HG03095 (cell line): ENCODE measurements around the gene SLC24A1.

ENCODE experiments used
- ATAC-seq: cut with Tn5 transposase; IDR thresholded peaks from one replicate; pipeline ENCODE4 v1.9.1; 2021; ENCODE audit warnings: moderate library complexity; ENCODE audit not compliant: unreplicated experiment

The SLC24A1 gene

GRCh38 chr15:65651831-65652749, 30.4 kb downstream of the SLC24A1 start:
- no peak for ATAC-seq

- ATAC-seq: no peak
Observed at GRCh38 chr15:65653341-65653740, 31.6 kb downstream of the SLC24A1 start.

- no peak for ATAC-seq
Observed at GRCh38 chr15:65653801-65654521, 32.2 kb downstream of the SLC24A1 start.

- no peak for ATAC-seq
Observed at GRCh38 chr15:65655026-65655425, 33.3 kb downstream of the SLC24A1 start.

DNA sequence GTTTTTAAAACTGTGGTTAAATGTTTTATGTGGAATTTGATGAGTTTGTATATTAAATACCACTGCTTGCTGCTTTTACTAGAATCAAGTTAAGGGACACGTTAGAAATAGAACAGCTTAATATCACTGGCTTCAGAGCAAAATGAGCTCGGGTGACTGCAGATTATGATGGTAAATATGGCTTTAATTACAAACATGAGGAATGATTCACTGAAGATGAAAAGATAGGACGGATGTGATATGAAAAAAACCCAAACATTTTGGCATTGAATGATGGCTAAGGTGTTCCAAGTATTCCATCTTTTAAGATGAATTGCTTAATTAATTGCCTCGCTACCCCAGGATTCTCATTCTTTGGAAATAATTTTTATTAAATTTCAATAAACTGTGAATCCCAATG, 33.7 kb downstream of the SLC24A1 start:
- ATAC-seq: no peak

GRCh38 chr15:65659502-65660052, 37.8 kb downstream of the SLC24A1 start:
- ATAC-seq: no peak

DNA sequence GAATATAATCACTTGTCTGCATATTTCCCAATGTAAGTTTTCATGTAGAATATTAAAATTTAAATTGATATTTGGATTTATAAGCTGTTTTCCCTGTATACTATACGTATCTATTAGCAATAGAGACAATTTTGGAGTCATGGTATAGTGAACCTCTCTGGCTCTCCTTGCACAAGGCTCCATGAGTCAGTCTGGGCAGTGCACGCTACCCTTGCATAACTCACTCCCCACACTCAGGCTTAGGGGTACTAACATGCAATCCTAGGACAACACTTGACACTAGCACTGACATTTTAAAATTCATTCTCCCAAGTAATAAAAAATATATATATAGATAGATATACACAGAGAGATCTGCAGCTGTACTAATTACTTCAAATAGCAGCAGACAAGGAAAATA, 39.2 kb downstream of the SLC24A1 start:
- no peak for ATAC-seq

GRCh38 chr15:65663521-65663920, 41.8 kb downstream of the SLC24A1 start:
- ATAC-seq: no peak

GRCh38 chr15:65666257-65666656, 44.5 kb downstream of the SLC24A1 start:
- no peak for ATAC-seq

- no peak for ATAC-seq
Observed at GRCh38 chr15:65675551-65675950, 53.8 kb downstream of the SLC24A1 start.

GRCh38 chr15:65676123-65676522, 54.4 kb downstream of the SLC24A1 start:
- ATAC-seq: no peak

GRCh38 chr15:65680544-65680943, 58.8 kb downstream of the SLC24A1 start:
- ATAC-seq: no peak

GRCh38 chr15:65682404-65682911, 60.7 kb downstream of the SLC24A1 start:
- ATAC-seq: no peak

- no peak for ATAC-seq
Observed at GRCh38 chr15:65688462-65688861, 66.7 kb downstream of the SLC24A1 start.

- ATAC-seq: no peak
Observed at GRCh38 chr15:65690173-65690572, 68.4 kb downstream of the SLC24A1 start.

- ATAC-seq: no peak
Observed at GRCh38 chr15:65690778-65691177, 69.0 kb downstream of the SLC24A1 start.

- no peak for ATAC-seq
Observed at GRCh38 chr15:65695081-65695480, 73.3 kb downstream of the SLC24A1 start.
